ENCODE results near the gene GBGT1. TPM values are rescaled to one million over a fixed set of nuclear protein-coding genes. Genes with fewer than 3 reads are reported as not detected.

The GBGT1 gene
- total RNA-seq, 1 experiment from 2014 or later = not detected

DNA sequence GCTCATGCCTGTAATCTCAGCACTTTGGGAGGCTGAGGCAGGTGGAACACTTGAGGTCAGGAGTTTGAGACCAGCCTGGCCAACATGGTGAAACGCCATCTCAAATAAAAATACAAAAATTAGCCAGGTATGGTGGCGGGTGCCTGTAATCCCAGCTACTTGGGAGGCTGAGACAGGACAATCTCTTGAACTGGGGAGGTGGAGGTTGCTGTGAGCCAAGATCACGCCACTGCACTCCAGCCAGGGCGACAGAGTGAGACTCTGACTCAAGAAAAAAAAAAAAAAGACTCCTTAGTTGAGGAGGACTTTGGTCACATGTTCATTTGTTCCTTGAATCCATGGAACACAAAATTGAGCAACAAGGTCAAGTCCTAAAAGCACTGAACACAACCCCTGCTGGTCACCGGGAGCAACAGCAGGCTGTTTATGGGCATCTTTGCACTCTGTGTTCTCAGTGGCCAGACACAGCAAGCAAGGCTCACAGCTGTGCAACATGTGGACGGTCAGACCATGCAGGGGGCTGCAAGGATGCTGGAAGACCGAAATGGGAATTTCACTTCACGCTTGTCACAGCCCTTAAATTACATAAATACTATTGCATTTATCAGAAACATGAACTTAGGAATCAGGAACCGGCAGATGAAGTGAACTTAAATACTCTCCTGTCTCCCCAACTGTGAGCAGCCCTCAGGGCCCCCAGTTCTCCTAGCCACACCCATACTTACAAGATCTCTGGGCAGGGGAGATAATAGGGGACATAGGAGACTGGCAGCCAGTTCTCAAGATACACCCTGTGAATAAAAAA is 2.8 kb downstream of the GBGT1 start:
- CTCF ChIA-PET = interaction anchor here (1.3 kb wide), 1 partner anchor 12 kb away, joined by 5 read pairs; no protein-coding TSS in a partner anchor
- Mint-ChIP-seq H3K27ac (ENCODE audit: unreplicated experiment) (no peak overlapping the region), H3K4me3 (ENCODE audit: low read depth, unreplicated experiment) (no peak overlapping the region), H3K9me3 (ENCODE audit: low read depth, unreplicated experiment) (no peaks in the 10 kb centered on the region), H3K36me3 (ENCODE audit: insufficient read depth, unreplicated experiment) (no peaks in the 10 kb centered on the region), H3K4me1 (ENCODE audit: low read depth, unreplicated experiment) (no peaks in the 10 kb centered on the region), H3K27me3 (ENCODE audit: unreplicated experiment) (peaks cover 28% of the 10 kb centered on the region)
- intact Hi-C loops (cut with micrococcal nuclease; ENCODE audit: unreplicated experiment) = no loop called here
- BruUV-seq (replicated peaks) = no TSS peak
- peak; percentile 24 for TF ChIP-seq CTCF (IDR thresholded peaks at IDR 0.05; ENCODE audit: unreplicated experiment)
- peak; percentile 48 for DNase-seq

DNA sequence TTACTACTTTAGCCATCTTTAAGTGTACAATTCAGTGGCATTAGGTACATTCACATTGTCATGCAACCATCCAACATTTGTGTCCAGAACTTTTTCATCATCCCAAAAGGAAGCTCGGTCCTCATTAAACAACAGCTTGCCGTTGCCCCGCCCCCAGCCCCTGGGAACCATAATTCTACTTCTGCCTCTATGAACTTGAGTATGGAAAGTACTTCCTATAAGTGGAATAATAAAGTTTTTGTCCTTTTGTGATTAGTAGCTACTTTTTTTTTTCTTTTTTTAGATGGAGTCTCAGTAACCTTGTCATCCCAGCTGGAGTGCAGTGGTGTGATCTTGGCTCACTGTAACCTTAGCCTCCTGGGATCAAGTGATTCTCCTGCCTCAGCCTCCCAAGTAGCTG is 5.0 kb downstream of the GBGT1 start:
- CTCF ChIA-PET = interaction anchor here (0.6 kb wide), 1 partner anchor 917 kb away, joined by 3 read pairs; no protein-coding TSS in a partner anchor
- Mint-ChIP-seq H3K4me1 (ENCODE audit: low read depth, unreplicated experiment) (no peaks in the 10 kb centered on the region), H3K9me3 (ENCODE audit: low read depth, unreplicated experiment) (no peaks in the 10 kb centered on the region), H3K27ac (ENCODE audit: unreplicated experiment) (no peak overlapping the region), H3K27me3 (ENCODE audit: unreplicated experiment) (peaks cover 41% of the 10 kb centered on the region), H3K4me3 (ENCODE audit: low read depth, unreplicated experiment) (no peak overlapping the region), H3K36me3 (ENCODE audit: insufficient read depth, unreplicated experiment) (no peaks in the 10 kb centered on the region)
- TF ChIP-seq CTCF (IDR thresholded peaks at IDR 0.05; ENCODE audit: unreplicated experiment) = no peak
- DNase-seq = no peak
- intact Hi-C loops (cut with micrococcal nuclease; ENCODE audit: unreplicated experiment) = no loop called here
- BruUV-seq (replicated peaks) = no TSS peak

DNA sequence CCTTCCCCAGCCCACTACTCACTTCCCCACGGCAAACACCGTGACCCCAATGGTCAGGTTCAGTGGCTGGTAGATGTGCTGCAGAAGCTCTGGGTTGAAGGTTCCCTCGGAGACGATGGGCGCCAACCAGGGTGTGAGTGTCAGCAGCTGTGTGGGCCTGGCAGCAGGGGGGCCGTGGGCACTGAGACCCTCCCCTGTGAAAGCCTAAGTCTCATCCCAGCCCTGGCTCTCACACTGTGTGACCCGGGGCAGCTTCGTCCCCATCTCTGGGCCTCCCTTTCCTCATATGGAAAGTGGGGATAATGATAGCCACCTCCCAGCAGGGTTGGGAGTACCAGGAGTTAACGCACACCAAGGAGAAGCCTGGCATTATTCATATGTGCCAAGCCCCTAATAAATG is 8.6 kb downstream of the GBGT1 start:
- CTCF ChIA-PET = interaction anchor here (0.5 kb wide), 1 partner anchor 762 kb away, joined by 3 read pairs; no protein-coding TSS in a partner anchor
- H3K4me1 Mint-ChIP-seq (ENCODE audit: low read depth, unreplicated experiment) = no peaks in the 10 kb centered on the region
- no TSS peak for BruUV-seq (replicated peaks)
- no peaks in the 10 kb centered on the region for H3K9me3 Mint-ChIP-seq (ENCODE audit: low read depth, unreplicated experiment)
- H3K36me3 Mint-ChIP-seq (ENCODE audit: insufficient read depth, unreplicated experiment) = no peaks in the 10 kb centered on the region
- no peak for TF ChIP-seq CTCF (IDR thresholded peaks at IDR 0.05; ENCODE audit: unreplicated experiment)
- peaks cover 23% of the 10 kb centered on the region for H3K27me3 Mint-ChIP-seq (ENCODE audit: unreplicated experiment)
- H3K4me3 Mint-ChIP-seq (ENCODE audit: low read depth, unreplicated experiment) = no peak overlapping the region
- intact Hi-C loops (cut with micrococcal nuclease; ENCODE audit: unreplicated experiment) = no loop called here
- DNase-seq = no peak
- H3K27ac Mint-ChIP-seq (ENCODE audit: unreplicated experiment) = no peak overlapping the region

DNA sequence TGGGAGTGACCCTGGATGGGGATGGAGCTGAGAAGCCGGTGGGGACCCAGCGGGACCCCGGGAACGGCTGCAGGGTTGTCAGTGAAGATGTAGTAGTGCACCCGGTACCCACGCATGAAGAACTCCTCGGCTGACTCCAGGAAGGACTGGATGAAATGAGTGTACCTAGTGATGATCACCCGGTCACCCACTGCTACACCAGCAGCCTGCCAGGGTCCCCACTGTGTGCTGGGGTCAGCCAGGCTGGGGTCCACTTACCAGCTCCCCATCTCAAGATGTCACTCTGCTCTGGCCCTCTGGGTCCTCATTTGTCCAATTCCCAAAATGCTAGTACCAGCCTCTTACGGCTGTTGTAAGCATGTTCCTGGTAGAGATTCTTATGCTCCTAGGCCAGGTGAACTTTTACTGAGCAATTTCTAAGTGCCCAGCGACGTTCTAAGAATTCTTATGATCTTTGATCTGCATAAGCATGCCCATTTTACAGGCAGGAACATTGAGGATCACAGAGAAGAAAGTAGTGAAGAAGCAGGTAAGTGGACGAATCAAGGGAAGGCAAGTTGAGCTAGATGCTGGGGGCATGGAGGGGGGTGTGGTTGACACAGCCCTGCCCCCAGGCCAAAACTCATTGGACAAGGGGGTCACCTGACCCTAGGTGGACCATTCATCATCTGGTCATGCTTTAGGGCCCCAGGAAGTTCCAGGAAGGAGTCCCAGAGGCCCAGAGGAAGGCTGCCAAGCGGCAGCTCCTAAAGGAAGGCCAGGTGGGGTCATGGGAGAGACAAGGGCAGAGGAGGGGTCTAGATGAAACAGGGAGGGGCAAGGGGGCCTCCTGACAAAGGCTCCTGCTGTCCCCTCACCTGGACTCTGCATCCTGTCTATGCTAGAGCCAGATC is 9.4 kb downstream of the GBGT1 start:
- H3K27me3 Mint-ChIP-seq (ENCODE audit: unreplicated experiment) = peaks cover 23% of the 10 kb centered on the region
- CTCF ChIA-PET = interaction anchor here (0.5 kb wide), 1 partner anchor 763 kb away, joined by 3 read pairs; no protein-coding TSS in a partner anchor
- H3K36me3 Mint-ChIP-seq (ENCODE audit: insufficient read depth, unreplicated experiment) = peaks cover 2% of the 10 kb centered on the region
- intact Hi-C loops (cut with micrococcal nuclease; ENCODE audit: unreplicated experiment) = no loop called here
- no peaks in the 10 kb centered on the region for H3K9me3 Mint-ChIP-seq (ENCODE audit: low read depth, unreplicated experiment)
- no peak for TF ChIP-seq CTCF (IDR thresholded peaks at IDR 0.05; ENCODE audit: unreplicated experiment)
- no peaks in the 10 kb centered on the region for H3K4me1 Mint-ChIP-seq (ENCODE audit: low read depth, unreplicated experiment)
- no peak for DNase-seq
- H3K4me3 Mint-ChIP-seq (ENCODE audit: low read depth, unreplicated experiment) = no peak overlapping the region
- no TSS peak for BruUV-seq (replicated peaks)
- H3K27ac Mint-ChIP-seq (ENCODE audit: unreplicated experiment) = no peak overlapping the region

Measured in Calu3 (cell line).